Measurements from ENCODE around the gene EPHB2.
"Not testable (repeated sequence)": the region's sequence is repeated elsewhere in the genome, so short reads cannot be mapped to it uniquely, and the experiment has no call there.

The EPHB2 gene

GRCh38 chr1:22691031-22691753 lies 19.4 kb upstream of the EPHB2 start:
- DNase-seq, result no peak

- no peak for DNase-seq
These were observed 16.5 kb upstream of the EPHB2 start for GRCh38 chr1:22694172-22694571.

- no peak for DNase-seq
These were observed 14.0 kb upstream of the EPHB2 start for GRCh38 chr1:22696610-22697009.

- no peak for DNase-seq
These were observed 12.7 kb upstream of the EPHB2 start for GRCh38 chr1:22697980-22698379.

- no peak for DNase-seq
These were observed 10.7 kb upstream of the EPHB2 start for GRCh38 chr1:22699681-22700520.

GRCh38 chr1:22702296-22703085 lies 8.1 kb upstream of the EPHB2 start:
- DNase-seq, result no peak

- DNase-seq, result peak; percentile 60
These were observed 6.1 kb upstream of the EPHB2 start for GRCh38 chr1:22704440-22705067.

GRCh38 chr1:22705586-22705985 lies 5.1 kb upstream of the EPHB2 start:
- DNase-seq, result no peak

GRCh38 chr1:22706100-22706499 lies 4.5 kb upstream of the EPHB2 start:
- not testable (repeated sequence) for DNase-seq

- DNase-seq, result no peak
These were observed 1.9 kb upstream of the EPHB2 start for GRCh38 chr1:22708777-22709176.

- DNase-seq, result no peak
These were observed 1.4 kb upstream of the EPHB2 start for GRCh38 chr1:22709227-22709626.

GRCh38 chr1:22709891-22710700 lies 543 bp upstream of the EPHB2 start:
- peak; percentile 35 for DNase-seq

- DNase-seq, result no peak
These were observed 432 bp downstream of the EPHB2 start for GRCh38 chr1:22711071-22711470.

GRCh38 chr1:22711591-22712501 lies 1.2 kb downstream of the EPHB2 start:
- no peak for DNase-seq

- peak; percentile 72 for DNase-seq
These were observed 2.0 kb downstream of the EPHB2 start for GRCh38 chr1:22712502-22713271.

- no peak for DNase-seq
These were observed 3.8 kb downstream of the EPHB2 start for GRCh38 chr1:22714455-22714854.

- DNase-seq, result no peak
These were observed 6.6 kb downstream of the EPHB2 start for GRCh38 chr1:22717037-22717760.

- DNase-seq, result no peak
These were observed 10.7 kb downstream of the EPHB2 start for GRCh38 chr1:22721122-22721873.
